GM21786 (cell line): ENCODE measurements around the gene IGLON5.

ENCODE experiments used
- ATAC-seq: cut with Tn5 transposase; IDR thresholded peaks from one replicate; pipeline ENCODE4 v1.9.1; 2021; ENCODE audit not compliant: unreplicated experiment

IGLON5 gene

GRCh38 chr19:51337861-51338562 lies 26.6 kb downstream of the IGLON5 start:
- no peak for ATAC-seq

GRCh38 chr19:51338563-51339312 lies 27.3 kb downstream of the IGLON5 start:
- ATAC-seq: no peak

- no peak for ATAC-seq
Measured at GRCh38 chr19:51339313-51339686, 27.9 kb downstream of the IGLON5 start.

- peak; percentile 37 for ATAC-seq
Measured at GRCh38 chr19:51339687-51340656, 28.5 kb downstream of the IGLON5 start.

GRCh38 chr19:51341066-51341465 lies 29.6 kb downstream of the IGLON5 start:
- ATAC-seq: no peak

GRCh38 chr19:51341976-51342580 lies 30.6 kb downstream of the IGLON5 start, which contains the start of gene VSIG10L:
TSS of gene VSIG10L (minus strand) at chr19:51342139. CDS start at chr19:51342124, 15 bp downstream.
- ATAC-seq: no peak

GRCh38 chr19:51342631-51343569 lies 31.5 kb downstream of the IGLON5 start:
- no peak for ATAC-seq

- ATAC-seq: no peak
Measured at GRCh38 chr19:51345076-51345620, 33.7 kb downstream of the IGLON5 start.

- ATAC-seq: no peak
Measured at GRCh38 chr19:51346742-51347141, 35.3 kb downstream of the IGLON5 start.

GRCh38 chr19:51347209-51347928 lies 35.9 kb downstream of the IGLON5 start:
- ATAC-seq: no peak

- no peak for ATAC-seq
Measured at GRCh38 chr19:51351266-51351990, 40.0 kb downstream of the IGLON5 start.

- no peak for ATAC-seq
Measured at GRCh38 chr19:51352783-51353360, 41.4 kb downstream of the IGLON5 start.

- no peak for ATAC-seq
Measured at GRCh38 chr19:51354103-51354741, 42.8 kb downstream of the IGLON5 start.

GRCh38 chr19:51354742-51355148 lies 43.3 kb downstream of the IGLON5 start:
- no peak for ATAC-seq

- ATAC-seq: no peak
Measured at GRCh38 chr19:51356159-51356801, 44.8 kb downstream of the IGLON5 start.

GRCh38 chr19:51357952-51358351 lies 46.5 kb downstream of the IGLON5 start:
- no peak for ATAC-seq

GRCh38 chr19:51359294-51359693 lies 47.9 kb downstream of the IGLON5 start:
- no peak for ATAC-seq
